C4-2B (cell line): ENCODE results near the gene AMDHD2.
"Not testable (repeated sequence)": the region's sequence is repeated elsewhere in the genome, so short reads cannot be mapped to it uniquely, and the experiment has no call there.

ENCODE experiments used
- H3K27ac ChIP-seq: fragments of 450-650 bp; 2 replicates; pipeline ENCODE4 v1.5.1; 2017
- ZFX ChIP-seq: fragments of 450-650 bp; IDR thresholded peaks from 2 replicates; pipeline ENCODE4 v1.6.1; 2017
- TF ChIP-seq, protein P1 (sequence below): fragments of 450-650 bp; conservative IDR thresholded peaks from 2 replicates; pipeline ENCODE4 v1.5.1; 2017; ENCODE audit warnings: mild to moderate bottlenecking

Gene AMDHD2

DNA sequence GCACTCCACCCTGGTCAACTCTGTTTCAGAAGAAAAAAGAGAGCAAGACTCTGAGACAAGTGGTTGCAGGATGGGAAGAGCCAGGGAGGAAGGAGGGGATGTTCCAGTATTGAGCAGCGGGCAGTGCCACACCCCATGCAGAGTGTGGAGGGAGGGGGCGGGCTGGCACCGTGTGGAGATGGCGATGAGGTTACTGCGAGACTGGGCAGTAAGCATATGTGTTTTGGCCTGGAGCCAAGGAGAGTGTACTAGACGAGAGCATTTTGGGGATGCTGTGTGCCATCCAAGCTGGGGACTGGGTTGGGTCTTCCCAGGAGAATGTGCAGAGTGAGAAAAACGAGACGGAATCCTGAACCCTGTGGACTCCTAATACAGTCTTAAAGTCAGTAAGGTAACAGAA lies 41.9 kb upstream of the AMDHD2 start:
- no peak overlapping the region for H3K27ac ChIP-seq

DNA sequence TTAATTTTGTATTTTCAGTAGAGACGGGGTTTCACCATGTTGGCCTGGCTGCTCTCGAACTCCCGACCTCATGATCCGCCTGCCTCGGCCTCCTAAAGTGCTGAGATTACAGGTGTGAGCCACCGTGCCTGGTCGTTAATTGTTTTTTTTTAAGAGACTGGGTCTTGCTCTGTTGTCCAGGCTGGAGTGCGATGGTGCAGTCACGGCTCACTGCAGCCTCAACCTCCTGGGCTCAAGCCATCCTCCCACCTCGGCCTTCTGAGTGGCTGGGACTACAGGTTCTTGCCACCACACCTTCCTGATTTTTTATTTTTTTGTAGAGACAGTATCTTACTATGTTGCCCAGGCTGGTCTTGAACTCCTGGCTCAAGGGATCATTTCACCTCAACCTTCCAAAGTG lies 40.2 kb upstream of the AMDHD2 start:
- not testable (repeated sequence) for H3K27ac ChIP-seq

More for the DNA sequence above, 41.9 kb upstream of the AMDHD2 start:
- TF ChIP-seq ZFX = no peak
- TF ChIP-seq, protein P1, sequence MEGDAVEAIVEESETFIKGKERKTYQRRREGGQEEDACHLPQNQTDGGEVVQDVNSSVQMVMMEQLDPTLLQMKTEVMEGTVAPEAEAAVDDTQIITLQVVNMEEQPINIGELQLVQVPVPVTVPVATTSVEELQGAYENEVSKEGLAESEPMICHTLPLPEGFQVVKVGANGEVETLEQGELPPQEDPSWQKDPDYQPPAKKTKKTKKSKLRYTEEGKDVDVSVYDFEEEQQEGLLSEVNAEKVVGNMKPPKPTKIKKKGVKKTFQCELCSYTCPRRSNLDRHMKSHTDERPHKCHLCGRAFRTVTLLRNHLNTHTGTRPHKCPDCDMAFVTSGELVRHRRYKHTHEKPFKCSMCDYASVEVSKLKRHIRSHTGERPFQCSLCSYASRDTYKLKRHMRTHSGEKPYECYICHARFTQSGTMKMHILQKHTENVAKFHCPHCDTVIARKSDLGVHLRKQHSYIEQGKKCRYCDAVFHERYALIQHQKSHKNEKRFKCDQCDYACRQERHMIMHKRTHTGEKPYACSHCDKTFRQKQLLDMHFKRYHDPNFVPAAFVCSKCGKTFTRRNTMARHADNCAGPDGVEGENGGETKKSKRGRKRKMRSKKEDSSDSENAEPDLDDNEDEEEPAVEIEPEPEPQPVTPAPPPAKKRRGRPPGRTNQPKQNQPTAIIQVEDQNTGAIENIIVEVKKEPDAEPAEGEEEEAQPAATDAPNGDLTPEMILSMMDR = no peak

DNA sequence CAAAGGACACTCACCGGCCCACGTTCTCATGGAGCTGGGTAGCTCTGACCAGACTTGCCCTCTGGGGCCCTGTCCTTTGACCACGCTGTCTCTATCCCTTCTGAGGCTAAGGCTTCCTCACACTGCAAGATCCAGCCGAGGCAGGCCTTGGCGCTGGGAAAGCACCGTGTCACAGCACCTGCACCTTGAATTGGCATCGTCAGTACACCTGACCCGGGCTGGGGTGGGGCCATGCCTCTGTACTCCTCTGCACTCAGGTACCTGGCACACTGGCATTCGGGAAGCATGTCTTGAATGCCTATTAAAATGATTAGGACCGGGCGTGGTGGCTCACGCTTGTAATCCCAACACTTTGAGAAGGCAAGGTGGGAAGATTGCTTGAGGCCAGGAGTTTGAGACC lies 39.2 kb upstream of the AMDHD2 start:
- no peak for TF ChIP-seq ZFX
- TF ChIP-seq, protein P1 = no peak
- H3K27ac ChIP-seq = no peak overlapping the region

DNA sequence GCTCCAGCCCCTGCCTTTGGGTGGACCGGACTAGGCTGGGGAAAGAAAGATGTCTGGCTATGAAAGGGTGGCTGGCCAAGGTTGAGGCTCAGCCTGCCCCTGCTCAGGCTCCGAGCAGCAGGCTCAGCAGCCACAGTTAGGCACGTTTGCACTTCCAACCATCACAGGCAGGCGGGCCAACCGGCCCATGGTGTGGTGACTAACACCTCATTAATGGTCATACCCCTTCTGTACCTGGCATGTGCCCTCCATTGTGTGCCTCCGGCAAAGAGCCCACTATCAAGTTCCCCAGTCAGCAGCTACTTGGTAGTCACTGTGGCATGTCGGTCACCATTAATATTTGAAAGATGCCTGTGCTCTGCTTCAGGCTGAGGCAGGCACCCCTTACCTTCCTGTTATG lies 38.5 kb upstream of the AMDHD2 start:
- no peak overlapping the region for H3K27ac ChIP-seq

DNA sequence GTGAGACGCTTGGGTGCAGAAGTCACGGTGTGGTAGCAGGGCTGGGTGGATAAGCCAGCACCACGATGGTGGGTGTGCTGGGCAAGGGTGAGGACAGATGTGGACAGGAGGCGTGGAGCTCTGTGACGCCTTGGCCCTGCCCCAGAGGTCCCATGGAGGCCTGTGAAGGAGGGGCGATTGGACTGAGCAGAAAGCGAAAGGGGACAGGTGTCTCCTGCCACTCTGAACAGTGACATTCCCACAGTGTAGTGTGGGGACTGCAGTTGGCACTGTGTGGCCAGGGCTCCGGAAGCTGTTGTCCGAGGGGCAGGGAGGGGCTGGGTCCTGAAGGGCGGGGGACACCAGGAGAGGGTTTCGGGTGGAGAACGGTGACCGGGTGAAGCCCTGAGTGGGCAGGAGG lies 37.9 kb upstream of the AMDHD2 start:
- no peak for TF ChIP-seq ZFX
- TF ChIP-seq, protein P1 = no peak

More for the DNA sequence above, 38.5 kb upstream of the AMDHD2 start:
- TF ChIP-seq, protein P1 = no peak
- TF ChIP-seq ZFX = no peak

DNA sequence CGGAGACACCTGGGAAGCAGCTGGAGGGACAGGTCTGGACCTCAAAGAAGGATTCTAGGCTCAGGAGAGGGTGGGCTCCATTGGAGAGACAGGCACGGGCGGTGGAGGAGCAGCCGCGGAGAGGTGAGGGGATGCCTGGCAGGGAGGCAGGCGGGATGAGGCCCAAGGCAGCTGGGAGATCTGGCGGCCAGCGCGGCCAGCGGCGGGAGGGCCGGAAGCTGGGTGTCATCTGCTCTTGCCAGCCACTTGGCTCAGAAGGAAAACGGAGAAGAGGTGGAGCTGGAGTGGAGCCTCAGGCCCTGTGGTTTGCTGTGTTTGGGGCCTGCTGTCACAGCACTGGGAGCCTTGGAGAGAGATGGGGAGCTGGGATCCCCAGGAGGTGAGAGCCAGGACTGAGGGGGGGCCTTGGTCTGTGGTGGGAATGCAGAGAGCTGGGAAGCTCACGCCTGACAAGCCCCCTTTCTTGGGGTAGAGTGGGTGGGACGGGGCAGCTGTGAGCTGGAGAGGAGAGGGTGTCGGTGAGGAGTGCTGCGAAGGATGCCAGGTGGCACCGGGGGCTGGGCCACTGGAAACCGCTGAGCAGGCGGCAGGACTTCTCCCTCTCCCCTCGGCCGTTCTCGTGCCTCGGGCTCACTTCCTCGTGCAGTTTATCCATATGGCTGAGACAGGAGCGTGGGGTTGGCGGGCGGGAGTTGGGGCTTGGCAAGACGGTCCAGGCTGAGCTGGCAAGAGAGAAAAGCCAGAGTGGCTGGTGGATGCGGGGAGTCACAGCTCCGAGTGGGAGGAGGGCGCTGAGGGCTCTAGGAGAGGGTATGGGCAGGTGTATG lies 37.2 kb upstream of the AMDHD2 start:
- TF ChIP-seq, protein P1 = no peak
- TF ChIP-seq ZFX = no peak
- H3K27ac ChIP-seq = no peak overlapping the region

More for the DNA sequence above, 37.9 kb upstream of the AMDHD2 start:
- no peak overlapping the region for H3K27ac ChIP-seq

DNA sequence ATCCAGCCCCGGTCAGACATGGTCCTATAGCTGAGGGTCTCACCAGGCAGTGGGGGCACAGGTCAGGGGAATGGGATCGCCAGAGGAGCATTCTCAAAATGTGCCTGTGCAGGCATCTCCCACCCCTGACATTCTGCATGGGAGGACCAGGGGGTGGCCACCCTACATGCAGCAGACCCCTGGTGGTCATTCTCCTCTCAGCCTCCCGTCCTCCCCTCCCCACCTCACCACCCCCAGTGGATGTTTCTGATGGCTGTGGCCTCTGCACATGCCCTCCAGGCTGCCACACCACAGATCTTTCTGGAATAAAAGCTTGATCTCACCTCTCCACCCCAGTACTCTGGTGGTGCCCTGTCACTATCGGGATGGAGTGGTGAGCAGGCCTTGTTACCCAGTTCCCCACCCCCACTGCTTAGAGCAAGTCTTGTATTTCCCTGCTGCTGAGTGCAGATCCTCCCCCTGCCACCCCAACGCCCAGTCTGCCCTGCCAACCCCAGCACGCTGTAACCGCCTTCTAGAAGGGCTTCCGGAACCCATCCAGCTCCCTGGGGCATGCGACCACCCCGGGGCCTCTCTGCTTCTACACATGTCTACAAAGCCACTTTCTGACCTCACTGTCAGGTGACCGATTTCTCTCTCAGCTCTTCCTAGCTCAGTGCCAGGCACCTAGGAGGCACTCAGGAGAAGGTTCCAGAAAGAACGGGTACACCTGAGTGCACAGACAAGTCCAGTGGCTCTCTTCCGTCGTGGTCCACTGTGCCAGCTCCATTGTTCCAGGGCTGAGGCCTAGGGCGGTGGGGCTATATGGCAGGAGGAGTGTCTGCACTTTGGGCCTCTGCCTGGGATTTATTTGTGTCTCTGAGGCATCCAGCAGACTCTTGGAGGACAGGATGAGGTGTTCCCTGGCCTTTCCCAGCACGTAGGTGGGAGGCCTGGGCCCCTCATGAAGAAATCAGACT lies 36.0 kb upstream of the AMDHD2 start:
- H3K27ac ChIP-seq = no peak overlapping the region
- TF ChIP-seq ZFX = no peak
- TF ChIP-seq, protein P1 = no peak
